Fibroblast of peridontal ligament (primary cell): Measurements from ENCODE around the gene SORCS2.
"Not testable (repeated sequence)": the region's sequence is repeated elsewhere in the genome, so short reads cannot be mapped to it uniquely, and the experiment has no call there.

Experiments
- DNase-seq: peaks from one replicate; pipeline ENCODE4 v3.0.0-alpha.2; 2010; ENCODE audit errors: extremely low read depth

Gene SORCS2

DNA sequence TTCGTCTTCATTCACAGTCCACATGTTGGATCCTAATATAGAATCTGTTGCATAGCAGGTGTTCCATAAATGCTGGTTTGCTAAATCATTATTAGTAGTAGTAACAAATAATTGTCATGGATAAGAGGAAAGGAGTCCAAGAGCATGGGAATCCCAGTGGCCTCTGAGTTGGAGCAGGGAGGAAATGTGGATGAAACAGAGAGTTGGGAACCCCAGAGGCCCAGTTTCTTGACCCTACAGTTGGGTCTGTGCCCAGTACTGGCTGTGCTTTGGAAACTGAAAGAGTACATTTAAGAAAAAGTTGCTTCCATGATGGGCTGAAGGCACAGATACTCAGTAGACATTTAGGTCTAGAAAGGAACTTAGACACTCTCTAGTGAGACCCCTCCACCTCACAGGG lies 391.8 kb downstream of the SORCS2 start:
- no peak for DNase-seq

- no peak for DNase-seq
Observed at GRCh38 chr4:7584606-7585159, 392.3 kb downstream of the SORCS2 start.

- no peak for DNase-seq
Observed at GRCh38 chr4:7585768-7586167, 393.4 kb downstream of the SORCS2 start.

- DNase-seq = no peak
Observed at GRCh38 chr4:7587433-7588405, 395.4 kb downstream of the SORCS2 start.

DNA sequence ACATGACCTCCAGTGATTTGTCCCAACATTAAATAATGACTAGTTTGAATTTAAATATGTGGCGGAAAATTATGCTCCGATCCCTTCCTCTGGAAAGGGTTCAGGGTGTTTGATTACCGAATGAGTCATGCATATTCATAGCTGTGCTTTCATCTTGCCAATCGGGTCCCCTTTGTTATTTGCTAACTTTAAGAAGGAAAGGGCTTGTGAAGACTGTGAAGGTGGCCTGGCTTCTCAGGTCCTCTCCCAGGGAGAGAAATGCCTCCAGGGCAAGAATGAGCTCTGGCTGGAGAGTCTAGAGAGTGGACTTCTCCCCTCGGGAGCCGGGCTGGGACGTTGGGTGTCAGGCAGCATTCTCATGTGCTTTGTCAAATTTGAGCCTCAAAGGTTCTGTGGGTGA lies 397.9 kb downstream of the SORCS2 start:
- no peak for DNase-seq

DNA sequence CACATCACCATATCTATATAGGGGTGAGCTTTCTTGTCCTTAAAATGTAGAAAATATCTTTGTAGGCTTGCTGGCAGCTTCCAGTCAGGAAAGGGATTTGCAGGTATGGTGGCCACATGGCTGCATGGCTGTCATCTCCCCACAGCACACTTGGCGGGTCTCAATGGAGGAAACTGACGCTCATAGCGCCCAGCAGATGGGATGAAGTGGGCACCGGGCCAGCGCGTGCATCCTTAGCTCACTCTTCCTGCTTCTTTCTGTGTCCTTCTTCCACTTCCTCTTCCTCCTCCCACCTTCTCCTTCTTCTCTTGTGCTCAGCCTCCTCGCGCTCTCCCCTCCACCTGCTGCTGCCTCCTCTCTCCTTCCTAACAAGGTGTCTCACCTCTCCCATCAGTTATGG lies 398.6 kb downstream of the SORCS2 start:
- no peak for DNase-seq

- DNase-seq = no peak
Observed at GRCh38 chr4:7591409-7592053, 399.2 kb downstream of the SORCS2 start.

GRCh38 chr4:7593646-7594412 lies 401.5 kb downstream of the SORCS2 start:
- DNase-seq = no peak

DNA sequence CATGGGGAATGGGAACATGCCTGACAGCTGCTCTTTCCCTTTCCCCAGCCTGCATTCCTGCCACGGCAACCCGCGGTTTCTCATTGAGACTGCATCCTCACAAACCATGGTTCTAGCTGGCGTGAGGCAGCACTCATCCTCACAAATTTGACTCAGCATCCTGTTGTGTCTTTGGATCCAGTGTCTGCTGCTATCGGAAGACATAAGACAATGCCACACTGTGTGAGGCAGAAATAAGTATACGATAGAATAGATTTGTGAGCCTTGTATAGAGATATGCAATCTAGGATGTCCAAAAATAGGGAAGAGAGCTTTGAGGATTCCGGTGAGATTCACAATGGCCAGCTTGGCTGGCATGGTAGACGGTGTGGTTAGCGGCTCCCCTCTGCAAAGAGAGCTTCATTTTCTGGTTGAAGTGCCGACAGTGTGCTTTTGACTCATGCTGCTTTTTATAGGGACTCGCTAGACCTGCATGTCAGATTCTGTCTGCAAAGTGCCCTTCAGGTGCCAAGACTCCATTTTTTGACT lies 403.7 kb downstream of the SORCS2 start:
- DNase-seq = no peak

DNA sequence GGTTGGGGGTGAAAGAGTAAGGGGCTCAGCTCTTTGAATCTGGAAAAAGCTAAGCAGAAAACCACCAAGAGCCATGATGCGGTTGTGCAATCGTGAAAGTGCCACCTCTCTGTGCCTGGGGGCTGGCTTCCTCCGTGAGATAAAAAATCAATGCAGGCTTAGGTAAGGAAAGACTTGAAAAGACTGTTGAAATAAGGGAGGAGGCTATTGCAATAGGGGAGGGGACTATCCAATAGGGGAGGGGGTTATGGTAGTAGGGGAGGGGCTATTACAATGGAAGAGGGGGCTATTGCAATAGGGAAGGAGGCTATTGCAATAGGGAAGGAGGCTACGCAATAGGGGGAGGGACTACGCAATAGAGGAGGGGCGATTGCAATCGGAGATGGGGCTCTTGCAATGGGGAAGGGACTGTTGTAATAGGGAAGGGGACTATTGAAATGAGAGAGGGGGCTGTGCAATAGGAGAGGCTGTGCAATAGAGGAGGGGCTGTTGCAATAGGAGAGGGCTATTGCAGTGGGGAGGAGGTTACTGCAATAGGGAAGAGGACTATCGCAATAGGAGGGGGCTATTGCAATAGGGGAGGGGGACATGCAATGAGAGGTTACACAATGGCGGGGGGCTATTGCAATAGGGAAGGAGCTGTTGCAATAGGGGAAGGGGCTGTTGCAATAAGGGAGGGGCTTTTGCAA lies 404.7 kb downstream of the SORCS2 start:
- DNase-seq = no peak

DNA sequence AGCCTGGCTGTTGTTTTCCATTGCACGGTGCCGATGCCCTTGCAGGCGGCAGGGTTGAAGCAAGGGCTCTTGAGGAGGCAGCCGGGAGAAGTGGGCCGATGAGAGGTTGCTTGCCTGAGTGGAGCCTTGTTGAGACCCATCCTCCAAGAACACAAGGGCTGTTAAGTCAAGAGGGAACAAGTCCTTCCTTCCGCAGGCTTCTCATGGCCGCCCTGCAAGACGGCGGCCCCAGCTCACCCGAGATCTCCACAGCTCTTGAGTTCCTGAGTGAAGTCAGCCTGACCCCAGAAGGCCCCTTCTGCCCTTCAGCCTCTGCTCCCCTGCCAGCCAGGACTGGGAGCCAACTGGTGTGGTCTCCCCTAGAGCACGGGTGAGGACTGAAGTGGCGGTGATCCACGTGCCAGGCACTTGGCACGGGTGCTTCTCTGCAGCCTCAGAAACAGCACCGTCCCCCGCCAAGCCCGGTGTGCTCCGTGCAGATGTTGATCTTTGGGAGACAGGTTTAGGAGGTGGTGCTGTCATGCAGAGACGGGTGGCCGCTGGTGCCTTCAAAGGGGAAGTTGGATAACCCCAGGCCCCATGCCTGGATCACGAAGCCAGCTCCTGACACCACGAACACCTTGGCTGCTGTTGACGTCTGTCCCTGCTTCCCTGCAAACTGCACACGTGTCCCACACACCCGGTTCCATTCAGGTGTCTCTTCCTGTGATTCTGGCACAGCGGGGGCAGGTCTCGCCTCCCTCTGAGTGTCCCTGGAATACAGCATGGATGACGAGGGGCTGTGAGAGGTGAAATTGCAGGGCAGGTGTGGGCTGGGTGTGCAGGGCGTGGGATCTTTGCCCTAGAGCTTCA lies 406.8 kb downstream of the SORCS2 start:
- DNase-seq = no peak

- no peak for DNase-seq
Observed at GRCh38 chr4:7600247-7600646, 407.9 kb downstream of the SORCS2 start.

- not testable (repeated sequence) for DNase-seq
Observed at GRCh38 chr4:7602166-7602565, 409.8 kb downstream of the SORCS2 start.

- DNase-seq = peak; percentile 4
Observed at GRCh38 chr4:7607156-7607910, 415.0 kb downstream of the SORCS2 start.

- DNase-seq = no peak
Observed at GRCh38 chr4:7608046-7608445, 415.7 kb downstream of the SORCS2 start.

GRCh38 chr4:7609316-7609715 lies 417.0 kb downstream of the SORCS2 start:
- DNase-seq = no peak

DNA sequence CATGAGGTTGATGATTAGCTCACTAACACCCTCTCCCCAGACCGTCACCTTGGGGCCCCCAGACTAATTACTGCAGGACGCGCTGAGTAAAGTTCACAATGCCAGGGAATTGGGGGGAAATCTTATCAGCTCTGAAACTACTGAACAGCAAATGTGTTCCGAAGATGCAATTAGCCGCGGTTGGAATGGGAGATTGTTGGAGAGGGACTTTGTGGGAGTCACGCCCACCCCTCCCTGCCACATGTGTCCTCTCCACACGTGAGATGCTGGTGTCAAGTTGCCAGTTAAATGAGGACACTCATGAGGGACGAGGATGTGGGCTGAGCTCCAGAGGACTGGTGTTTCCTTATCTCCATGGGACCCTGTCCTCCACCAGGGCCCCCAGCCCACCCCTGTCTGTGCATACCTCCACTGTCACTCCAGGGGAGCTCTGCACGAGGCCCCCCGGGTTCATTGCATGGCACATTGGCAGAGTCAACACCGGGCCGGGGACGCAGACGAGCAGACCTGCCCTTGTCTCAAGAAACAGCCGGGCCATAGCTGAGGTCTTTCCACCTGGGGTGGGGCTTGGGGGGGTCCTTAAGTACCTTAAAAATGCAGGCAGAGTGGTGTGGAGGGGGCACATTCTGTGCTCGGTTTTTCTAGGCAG lies 417.8 kb downstream of the SORCS2 start:
- DNase-seq = no peak

DNA sequence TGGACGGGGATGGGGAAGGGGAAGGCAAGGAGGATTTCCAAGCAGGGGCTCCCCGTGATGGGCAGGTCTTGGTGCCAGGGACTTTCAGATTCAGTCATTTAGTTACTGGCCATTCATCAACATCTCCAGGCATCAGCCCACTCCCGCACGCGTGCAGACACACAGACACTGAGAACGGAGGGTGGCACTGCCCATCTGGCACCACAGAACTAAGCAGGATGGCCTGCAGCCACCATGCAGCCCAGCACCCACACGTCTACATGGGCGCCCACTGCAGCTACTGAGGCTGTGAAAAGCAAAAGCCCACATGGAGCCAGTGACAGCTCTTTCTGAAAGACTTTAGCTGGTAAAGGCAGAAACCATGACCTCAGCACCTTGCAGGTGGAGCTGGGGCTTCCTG lies 418.5 kb downstream of the SORCS2 start:
- no peak for DNase-seq

- DNase-seq = no peak
Observed at GRCh38 chr4:7612311-7612897, 420.1 kb downstream of the SORCS2 start.
